ENCODE data around the gene FYB1.

Gene FYB1

GRCh38 chr5:39206630-39207321, 12.6 kb downstream of the FYB1 start:
- no peak for DNase-seq (ENCODE audit: low read depth in 2 of 2)

- no peak for DNase-seq (ENCODE audit: low read depth in 2 of 2)
Observed at GRCh38 chr5:39205550-39205949, 13.8 kb downstream of the FYB1 start.

- DNase-seq (ENCODE audit: low read depth in 2 of 2) = no peak
Observed at GRCh38 chr5:39203951-39204350, 15.4 kb downstream of the FYB1 start.

DNA sequence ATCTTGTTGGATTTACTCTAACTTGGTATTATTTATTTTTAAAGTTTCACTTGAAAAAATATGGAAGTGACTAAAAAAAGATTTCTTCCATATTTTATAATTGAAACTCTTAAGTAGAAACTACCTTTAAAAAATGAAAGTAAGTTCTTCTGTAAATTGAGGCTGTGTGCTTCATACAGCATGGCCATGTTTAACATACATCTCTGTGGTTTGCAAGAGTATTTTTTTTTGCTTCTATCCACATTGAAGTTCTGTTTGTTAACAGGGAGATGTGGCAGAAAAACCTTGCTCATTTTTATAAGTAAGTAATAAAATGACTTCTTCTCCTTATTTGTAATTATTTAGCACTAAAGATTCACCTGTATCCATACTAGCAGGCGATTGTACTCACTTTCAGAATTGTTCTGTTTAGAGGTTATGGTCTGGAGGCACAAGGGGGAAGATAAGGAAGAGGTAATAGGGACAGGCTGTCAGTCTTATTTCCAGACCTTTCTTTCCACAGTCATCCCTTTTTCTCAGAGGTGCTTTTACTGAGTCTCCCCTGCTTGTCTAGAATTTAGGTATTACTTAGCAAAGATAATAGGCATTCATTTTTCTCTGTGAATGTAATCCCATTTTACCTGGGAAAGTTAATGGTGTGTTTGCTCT, 16.0 kb downstream of the FYB1 start:
- DNase-seq (ENCODE audit: low read depth in 2 of 2) = no peak

GRCh38 chr5:39202597-39203274, 16.6 kb downstream of the FYB1 start:
- no peak for DNase-seq (ENCODE audit: low read depth in 2 of 2)

DNA sequence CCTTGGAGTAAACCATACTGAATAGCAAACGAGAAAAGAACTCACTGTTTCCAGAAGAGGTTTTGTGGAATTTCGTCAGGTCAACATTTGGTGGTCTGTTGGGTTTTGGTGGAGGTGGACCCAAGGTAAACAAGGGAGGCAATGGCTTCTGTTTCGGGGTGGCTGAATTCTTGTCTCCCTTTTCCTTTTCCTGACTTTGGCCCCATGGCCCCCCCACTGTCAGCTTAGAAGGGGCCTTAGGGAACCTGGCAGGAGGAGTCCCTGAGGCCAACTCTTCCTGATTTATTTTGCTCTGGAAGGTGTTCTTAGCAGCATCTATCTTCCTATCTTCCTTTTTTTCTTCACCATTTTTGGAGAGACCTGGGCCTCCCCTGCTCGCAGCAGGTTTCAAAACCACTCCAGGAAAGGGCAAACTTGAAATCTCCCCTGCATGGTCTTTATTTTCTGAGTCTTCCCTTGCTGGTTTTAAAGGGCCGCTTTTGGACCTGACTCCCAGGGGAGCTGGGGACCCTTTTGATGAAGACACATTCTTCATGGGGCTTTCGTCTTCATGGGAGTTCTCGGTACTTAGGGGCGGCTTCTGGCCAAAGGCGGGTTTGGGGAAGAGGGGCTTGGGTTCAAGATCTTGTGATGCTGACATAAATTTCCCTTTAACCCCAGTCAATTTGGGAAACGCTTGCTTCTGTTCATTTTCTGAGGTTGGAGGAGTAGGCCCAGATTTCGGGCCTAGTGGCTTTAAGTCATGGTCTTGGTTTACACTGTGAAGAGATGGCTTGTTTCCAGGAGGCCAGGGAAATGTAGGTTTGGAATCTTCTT, 17.4 kb downstream of the FYB1 start:
- DNase-seq (ENCODE audit: low read depth in 2 of 2) = no peak

GRCh38 chr5:39201160-39201780, 18.1 kb downstream of the FYB1 start:
- no peak for DNase-seq (ENCODE audit: low read depth in 2 of 2)

DNA sequence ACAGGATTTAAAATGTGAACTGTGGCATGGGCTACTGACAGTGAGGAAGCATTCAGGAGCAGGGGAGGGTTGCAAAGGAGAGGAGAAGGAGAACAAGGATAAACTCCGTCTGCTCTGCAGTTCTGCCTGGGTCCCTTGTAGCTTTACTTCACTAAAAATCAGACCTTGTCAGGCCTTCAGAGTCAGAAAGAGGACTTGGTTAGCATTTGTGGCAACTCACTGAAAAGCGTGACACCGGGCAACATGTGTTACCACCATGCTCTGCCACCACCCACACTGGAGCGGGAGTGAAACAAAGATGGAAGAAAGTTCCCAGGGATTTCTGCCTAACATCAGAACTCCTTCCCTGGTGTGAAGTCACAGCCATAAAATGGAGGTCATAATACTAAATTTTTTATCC, 19.3 kb downstream of the FYB1 start:
- no peak for DNase-seq (ENCODE audit: low read depth in 2 of 2)

GRCh38 chr5:39199335-39199734, 20.0 kb downstream of the FYB1 start:
- DNase-seq (ENCODE audit: low read depth in 2 of 2) = no peak

- no peak for DNase-seq (ENCODE audit: low read depth in 2 of 2)
Observed at GRCh38 chr5:39198127-39198526, 21.2 kb downstream of the FYB1 start.

DNA sequence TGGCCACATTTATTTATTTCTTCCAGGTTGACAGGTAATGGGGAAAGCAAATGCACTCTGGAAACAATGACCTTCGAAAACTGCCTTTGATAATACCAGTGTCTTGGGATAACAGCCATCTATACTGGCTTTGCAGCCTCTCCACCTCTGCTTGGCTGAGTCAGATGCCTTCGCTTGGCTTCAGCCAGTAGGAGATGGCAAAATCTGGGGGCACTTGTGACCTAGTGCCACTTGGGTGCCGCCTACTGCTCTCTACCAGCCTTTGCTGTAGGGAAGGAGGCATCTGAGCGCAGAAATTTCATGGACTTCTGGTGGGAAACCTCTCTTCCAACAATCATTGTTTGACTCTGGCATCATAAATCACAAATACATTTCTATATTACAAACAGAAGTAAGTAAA, 21.8 kb downstream of the FYB1 start:
- no peak for DNase-seq (ENCODE audit: low read depth in 2 of 2)

- no peak for DNase-seq (ENCODE audit: low read depth in 2 of 2)
Observed at GRCh38 chr5:39195198-39195826, 24.1 kb downstream of the FYB1 start.

DNA sequence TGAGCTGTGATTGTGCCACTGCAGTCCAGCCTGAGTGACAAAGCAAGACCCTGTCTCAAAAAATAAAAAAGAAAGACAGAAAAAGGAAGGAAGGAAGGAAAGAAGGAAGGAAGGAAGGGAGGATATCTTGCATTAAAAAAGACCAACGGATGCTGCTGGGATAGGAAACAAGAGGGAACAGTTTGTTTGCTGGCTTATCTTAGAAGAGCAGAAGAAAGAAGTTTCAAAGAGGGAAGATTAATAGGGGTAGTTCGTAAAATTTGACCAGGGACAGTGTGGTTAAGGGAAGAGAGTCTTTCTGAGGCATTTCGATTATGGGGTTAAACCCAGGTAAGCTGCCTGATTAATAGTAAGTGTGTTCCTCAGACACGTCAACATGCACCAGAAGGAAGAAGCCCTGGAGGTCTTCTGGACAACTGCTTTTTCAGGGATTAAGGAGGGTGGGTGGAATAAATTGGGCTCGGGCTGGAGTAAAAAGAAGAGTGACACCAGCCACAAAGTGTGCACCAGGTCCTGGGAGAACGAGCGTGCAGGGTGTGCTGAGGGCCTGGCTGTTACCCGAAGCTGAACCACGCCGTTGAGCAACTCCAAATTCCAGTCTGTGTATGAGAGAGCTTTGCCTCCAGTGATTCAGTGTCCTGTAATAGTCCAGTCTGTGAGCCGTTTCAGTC, 24.8 kb downstream of the FYB1 start:
- DNase-seq (ENCODE audit: low read depth in 2 of 2) = no peak

DNA sequence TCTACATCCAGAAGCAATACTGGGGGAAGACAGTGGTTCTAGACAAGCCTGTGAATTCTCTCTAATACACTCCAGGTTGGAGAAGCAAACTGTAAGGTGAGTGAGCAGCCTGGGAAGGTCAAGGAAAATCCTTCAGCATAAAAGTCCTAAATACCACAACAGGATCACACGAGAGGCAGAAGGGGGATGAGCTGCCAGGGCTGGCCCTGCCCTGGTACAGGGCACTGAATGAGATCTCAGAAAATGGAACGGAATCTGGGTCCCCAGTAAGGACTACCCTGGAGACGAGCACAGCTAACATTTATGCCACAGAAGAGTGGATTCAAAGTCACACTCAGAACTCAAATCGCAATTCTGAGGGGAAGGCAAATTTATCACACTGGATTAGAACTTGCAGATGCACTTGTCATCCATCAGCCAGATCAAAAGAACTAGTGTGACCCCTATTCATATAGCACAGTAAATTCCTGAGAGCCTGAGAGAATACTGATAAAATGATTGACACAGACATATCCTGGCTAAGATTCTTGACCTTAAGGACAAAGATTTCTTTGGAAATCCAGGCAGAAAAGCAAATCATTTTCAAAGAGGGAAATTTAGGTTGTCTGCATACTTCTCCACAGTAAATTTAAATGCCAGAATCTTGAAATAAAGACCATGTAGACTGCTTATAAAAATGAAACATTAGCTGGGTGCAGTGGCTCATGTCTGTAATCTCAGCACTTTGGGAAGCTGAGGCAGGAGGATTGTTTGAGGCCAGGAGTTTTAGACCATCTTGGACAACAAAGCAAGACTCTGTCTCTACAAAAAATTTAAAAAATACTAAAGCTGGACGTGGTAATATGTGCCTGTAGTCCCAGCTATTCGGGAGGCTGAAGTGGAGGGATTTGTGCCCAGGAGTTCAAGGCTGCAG, 25.6 kb downstream of the FYB1 start:
- DNase-seq (ENCODE audit: low read depth in 2 of 2) = no peak

DNA sequence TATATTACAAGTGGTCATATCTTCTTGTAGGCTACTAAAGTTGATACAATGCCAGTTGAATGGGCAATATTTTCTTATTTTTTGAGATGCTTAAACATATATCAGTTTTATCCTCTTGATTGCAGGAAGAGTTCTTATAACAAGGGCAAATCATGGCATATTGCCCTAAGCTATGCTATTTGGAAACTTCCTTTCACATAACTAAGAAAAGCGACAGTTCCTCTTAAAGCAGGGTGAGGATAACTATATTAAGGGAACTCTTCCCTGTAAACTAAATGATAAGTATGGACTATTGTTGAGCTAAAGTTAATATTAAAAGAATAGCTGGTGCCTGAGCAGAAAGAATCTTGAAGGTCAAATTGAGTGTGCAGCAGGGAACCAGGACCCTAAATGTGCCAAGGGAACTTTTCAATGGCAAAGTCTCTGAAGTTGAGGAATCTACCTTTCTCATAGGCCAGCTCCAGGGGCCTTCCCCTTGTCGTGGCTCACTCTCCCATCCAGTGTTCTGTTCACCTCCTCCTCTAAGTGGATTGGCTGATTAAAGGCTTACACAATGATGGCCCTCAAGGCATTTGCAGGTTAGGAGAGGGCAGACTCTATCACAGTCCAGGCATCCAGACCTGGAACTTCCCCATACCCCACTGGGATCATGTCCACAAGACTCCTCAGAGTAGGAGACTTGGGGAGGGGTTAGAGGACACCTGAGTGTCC, 26.8 kb downstream of the FYB1 start:
- DNase-seq (ENCODE audit: low read depth in 2 of 2) = no peak

GRCh38 chr5:39191216-39191615, 28.1 kb downstream of the FYB1 start:
- no peak for DNase-seq (ENCODE audit: low read depth in 2 of 2)

DNA sequence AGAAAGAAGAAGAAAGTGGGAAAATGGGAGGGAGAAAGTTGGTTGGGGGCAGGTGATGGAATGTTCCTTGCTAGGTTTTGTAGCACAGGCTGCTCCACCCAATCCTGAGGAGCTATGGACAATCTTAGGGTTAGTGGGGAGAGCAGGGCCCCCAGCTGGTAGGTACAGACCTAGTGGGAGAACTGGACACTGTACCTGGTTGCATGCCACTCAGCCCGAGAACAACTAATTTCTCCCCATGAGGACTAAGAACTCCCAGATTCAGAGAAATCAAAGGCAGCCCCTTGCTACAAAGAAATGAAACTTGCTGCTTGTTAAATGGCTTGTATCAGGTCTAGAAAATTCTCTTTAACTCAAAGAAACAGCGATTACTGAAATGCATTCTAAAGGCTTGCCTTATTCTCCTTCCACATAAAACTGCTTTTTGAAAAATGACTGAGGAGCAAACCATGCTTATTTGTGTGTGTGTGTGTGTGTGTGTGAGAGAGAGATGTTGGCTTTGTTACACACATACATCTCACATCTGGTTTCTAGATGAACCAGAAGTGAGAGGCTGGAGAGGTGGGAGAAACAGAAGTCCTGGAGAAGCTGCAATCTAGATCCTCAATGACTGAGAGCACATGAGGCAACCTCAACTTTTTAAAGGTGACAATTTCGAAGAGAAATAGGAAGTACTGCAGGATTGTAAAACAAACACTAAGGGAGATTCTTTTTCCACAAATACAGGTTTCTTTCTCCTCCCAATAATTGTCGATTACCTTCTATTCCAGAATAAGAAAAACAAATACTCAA, 28.9 kb downstream of the FYB1 start:
- no peak for DNase-seq (ENCODE audit: low read depth in 2 of 2)

- no peak for DNase-seq (ENCODE audit: low read depth in 2 of 2)
Observed at GRCh38 chr5:39189292-39189955, 29.9 kb downstream of the FYB1 start.
